Liver (tissue), 9 donors: ENCODE data around the gene CACFD1. TPM values are rescaled to one million over a fixed set of nuclear protein-coding genes. Genes with fewer than 3 reads are reported as not detected.

ENCODE experiments used
- DNase-seq: peaks from one replicate; pipeline ENCODE4 v3.0.0-alpha.2; 2017; ENCODE audit warnings: low spot score
- H3K27ac ChIP-seq, 2 donors: one replicate each; pipeline ENCODE4 v1.7.0; 2013; ENCODE audit warnings: inconsistent platforms in 2 of 2, low read length in 2 of 2, control low read depth in 1 of 2, low read depth in 1 of 2, mild to moderate bottlenecking in 1 of 2
- H3K27me3 ChIP-seq, 4 donors: one replicate each; pipeline versions ENCODE4 v1.6.1 to v1.7.0; 2013; ENCODE audit warnings: low read length in 3 of 4, inconsistent platforms in 1 of 4, mild to moderate bottlenecking in 1 of 4, moderate library complexity in 1 of 4; ENCODE audit not compliant: control insufficient read depth in 4 of 4, insufficient read depth in 4 of 4
- H3K36me3 ChIP-seq, 4 donors: one replicate each; pipeline versions ENCODE4 v1.6.1 to v1.7.0; 2013; ENCODE audit warnings: low read length in 3 of 4, mild to moderate bottlenecking in 3 of 4, low read depth in 1 of 4, moderate library complexity in 1 of 4; ENCODE audit not compliant: control insufficient read depth in 4 of 4, insufficient read depth in 3 of 4
- H3K4me1 ChIP-seq, 4 donors: one replicate each; pipeline versions ENCODE4 v1.6.1 to v1.7.0; 2013; ENCODE audit warnings: low read length in 3 of 4, mild to moderate bottlenecking in 3 of 4, moderate library complexity in 1 of 4; ENCODE audit not compliant: control insufficient read depth in 4 of 4, insufficient read depth in 4 of 4
- H3K4me3 ChIP-seq, 3 donors: one replicate each; pipeline versions ENCODE4 v1.6.1 to v1.7.0; 2013; ENCODE audit warnings: low read length in 3 of 3, control low read depth in 1 of 3, low read depth in 1 of 3, mild to moderate bottlenecking in 1 of 3
- H3K9ac ChIP-seq, 2 donors: one replicate each; pipeline ENCODE4 v1.7.0; 2013; ENCODE audit warnings: low read length in 2 of 2, mild to moderate bottlenecking in 2 of 2, moderate library complexity in 2 of 2, control low read depth in 1 of 2, low read depth in 1 of 2
- H3K9me3 ChIP-seq, 4 donors: one replicate each; pipeline versions ENCODE4 v1.6.1 to v1.7.0; 2013; ENCODE audit warnings: low read length in 3 of 4; ENCODE audit not compliant: control insufficient read depth in 4 of 4
- ATF3 ChIP-seq: IDR thresholded peaks from 2 replicates; pipeline ENCODE4 v1.6.1; 2016; ENCODE audit warnings: antibody characterized with exemption
- CTCF ChIP-seq: fragments of 150-350 bp; IDR thresholded peaks from 2 replicates; pipeline ENCODE4 v1.5.1; 2017; ENCODE audit warnings: improper control_type of control experiment, low read depth, low read length; ENCODE audit not compliant: missing input control
- EGR1 ChIP-seq, 2 donors: IDR thresholded peaks; 2 replicates each; pipeline ENCODE4 v1.6.1; 2016 to 2018; ENCODE audit warnings: antibody characterized with exemption in 2 of 2, low read depth in 2 of 2
- FOXA1 ChIP-seq: IDR thresholded peaks from 2 replicates; pipeline ENCODE4 v1.6.1; 2016; ENCODE audit warnings: antibody characterized with exemption
- FOXA2 ChIP-seq: IDR thresholded peaks from 2 replicates; pipeline ENCODE4 v1.6.1; 2016; ENCODE audit warnings: antibody characterized with exemption
- GABPA ChIP-seq, 2 donors: IDR thresholded peaks in 1 of 2; conservative IDR thresholded peaks in 1 of 2; 2 replicates each; pipeline ENCODE4 v1.6.1; 2016; ENCODE audit warnings: antibody characterized with exemption in 2 of 2, mild to moderate bottlenecking in 1 of 2, moderate library complexity in 1 of 2
- HNF4A ChIP-seq, 2 donors: conservative IDR thresholded peaks; 2 replicates each; pipeline ENCODE4 v1.6.1; 2016; ENCODE audit warnings: antibody characterized with exemption in 2 of 2, mild to moderate bottlenecking in 2 of 2
- HNF4G ChIP-seq: IDR thresholded peaks from 2 replicates; pipeline ENCODE4 v1.6.1; 2016; ENCODE audit warnings: antibody characterized with exemption
- JUND ChIP-seq, 2 donors: IDR thresholded peaks; 2 replicates each; pipeline ENCODE4 v1.6.1; 2016; ENCODE audit warnings: antibody characterized with exemption in 2 of 2
- MAX ChIP-seq: IDR thresholded peaks from 2 replicates; pipeline ENCODE4 v1.6.1; 2016; ENCODE audit warnings: antibody characterized with exemption
- NR2F2 ChIP-seq: IDR thresholded peaks from 2 replicates; pipeline ENCODE4 v1.6.1; 2016; ENCODE audit warnings: antibody characterized with exemption
- RAD21 ChIP-seq, 2 donors: IDR thresholded peaks; 2 replicates each; pipeline ENCODE4 v1.6.1; 2016; ENCODE audit warnings: antibody characterized with exemption in 2 of 2, mild to moderate bottlenecking in 2 of 2
- REST ChIP-seq: IDR thresholded peaks from 2 replicates; pipeline ENCODE4 v1.6.1; 2016; ENCODE audit warnings: antibody characterized with exemption, mild to moderate bottlenecking
- RXRA ChIP-seq, 2 donors: IDR thresholded peaks; 2 replicates each; pipeline ENCODE4 v1.6.1; 2017 to 2018; ENCODE audit warnings: antibody characterized with exemption in 2 of 2, mild to moderate bottlenecking in 1 of 2
- SP1 ChIP-seq: IDR thresholded peaks from 2 replicates; pipeline ENCODE4 v1.6.1; 2018; ENCODE audit warnings: antibody characterized with exemption, mild to moderate bottlenecking
- TAF1 ChIP-seq: conservative IDR thresholded peaks from 2 replicates; pipeline ENCODE4 v1.6.1; 2016; ENCODE audit warnings: antibody characterized with exemption, mild to moderate bottlenecking
- YY1 ChIP-seq: IDR thresholded peaks from 2 replicates; pipeline ENCODE4 v1.6.1; 2016; ENCODE audit warnings: antibody characterized with exemption, mild to moderate bottlenecking
- ZBTB33 ChIP-seq: IDR thresholded peaks from 2 replicates; pipeline ENCODE4 v1.6.1; 2016; ENCODE audit warnings: antibody characterized with exemption
- WGBS: extraction: QIAGEN DNeasy Blood & Tissue Kit; methylation state at CpG from one replicate; pipeline ENCODE4 v1.1.7; 2013; 5-methylcytosine and 5-hydroxymethylcytosine counted together
- polyA plus RNA-seq, 2 donors: library from polyadenylated mRNA; stranded (reverse) in 1 of 2; unstranded in 1 of 2; fragments of 200-250 nt in 1 of 2; fragments of >200 nt in 1 of 2; fragmentation: Nextera tagmentation in 1 of 2; extraction: Ambion mirVana in 1 of 2; gene quantifications; one replicate each; pipeline versions ENCODE4 v1.2.1 to v1.2.3, GENCODE V29; 2013 to 2015
- total RNA-seq, 2 donors: library from RNA; depleted of rRNA; stranded (reverse); fragments of >200 nt; gene quantifications; one replicate each; pipeline ENCODE4 v1.2.3, GENCODE V29; 2014
- donor health status: healthy.
- donor health status: healthy.
- donor health status: healthy.
- donor health status: healthy.
- donor health status: healthy.

Gene CACFD1
- total RNA-seq: 10 to 100 TPM; 10.1 to 26.8 TPM
- polyA plus RNA-seq: 10 to 100 TPM; 26.0 to 34.5 TPM

GRCh38 chr9:133459476-133460404 lies at the start of gene CACFD1:
Gene CACFD1 (plus strand): TSS chr9:133459978. CDS start chr9:133460067, 89 bp downstream.
- Histone ChIP-seq H3K36me3 (peaks cover 1 to 4% (median 2%) of the 10 kb centered on the region in 4 donors), H3K9me3 (no peaks in the 10 kb centered on the region), H3K4me1 (peaks cover 7 to 29% (median 21%) of the 10 kb centered on the region in 4 donors), H3K9ac (peak within 1 kb of the TSS; percentile 66 to 88), H3K27ac (peak within 1 kb of the TSS; percentile 93 to 98), H3K4me3 (peak within 1 kb of the TSS; percentile 62 to 78 (median 72)), H3K27me3 (no peaks in the 10 kb centered on the region)
- DNase-seq: peak; percentile 95
- no peak for TF ChIP-seq YY1
- TF ChIP-seq HNF4A (conservative IDR thresholded peaks at IDR 0.05): no peak
- peak; percentile 37 for TF ChIP-seq REST
- TF ChIP-seq ZBTB33: no peak
- TF ChIP-seq TAF1: no peak
- TF ChIP-seq ATF3: no peak
- TF ChIP-seq EGR1 (IDR thresholded peaks at IDR 0.05; ENCODE audit: low read depth in 2 of 2): no peak
- peak; percentile 63 for TF ChIP-seq SP1
- TF ChIP-seq FOXA2: no peak
- no peak for TF ChIP-seq MAX
- TF ChIP-seq GABPA (IDR thresholded peaks at IDR 0.05 in 1 of 2, conservative IDR thresholded peaks at IDR 0.05 in 1 of 2): no peak
- TF ChIP-seq RAD21 (IDR thresholded peaks at IDR 0.05): peak in 1 of 2 donors; percentile 16
- no peak for TF ChIP-seq FOXA1
- TF ChIP-seq NR2F2: no peak
- TF ChIP-seq HNF4G: no peak
- TF ChIP-seq CTCF: no peak
- peak in 1 of 2 donors; percentile 2 for TF ChIP-seq RXRA (IDR thresholded peaks at IDR 0.05)
- TF ChIP-seq JUND (IDR thresholded peaks at IDR 0.05): no peak
- 1% methylated on average over 86 of the region's 86 CpGs for WGBS
